Karpas-422 (cell line): Measurements from ENCODE around the gene MAD1L1. TPM values are rescaled to one million over a fixed set of nuclear protein-coding genes. Genes with fewer than 3 reads are reported as not detected.

Source experiments
- DNase-seq: peaks from one replicate; pipeline ENCODE4 v3.0.0-alpha.2; 2015
- H2AFZ ChIP-seq: fragments of 200-600 bp; sonication (generic); 2 replicates; pipeline ENCODE4 v1.6.1; 2014; ENCODE audit warnings: antibody characterized with exemption, low read length, mixed read lengths
- H3K27ac ChIP-seq: fragments of 200-600 bp; sonication (generic); 2 replicates; pipeline ENCODE4 v1.5.1; 2014; ENCODE audit warnings: mild to moderate bottlenecking, low read length, moderate library complexity
- H3K27me3 ChIP-seq: fragments of 200-600 bp; sonication (generic); 2 replicates; pipeline ENCODE4 v1.6.1; 2014; ENCODE audit warnings: low read length, mixed read lengths
- H3K36me3 ChIP-seq: fragments of 200-600 bp; sonication (generic); 2 replicates; pipeline ENCODE4 v1.6.1; 2014; ENCODE audit warnings: low read length, mixed read lengths; ENCODE audit not compliant: insufficient read depth
- H3K4me1 ChIP-seq: fragments of 200-600 bp; sonication (generic); 2 replicates; pipeline ENCODE4 v1.6.1; 2014; ENCODE audit warnings: mild to moderate bottlenecking, low read length, mixed read lengths
- H3K4me2 ChIP-seq: fragments of 200-600 bp; sonication (generic); 2 replicates; pipeline ENCODE4 v1.6.1; 2014; ENCODE audit warnings: low read length, low read depth, mild to moderate bottlenecking; ENCODE audit not compliant: poor library complexity, severe bottlenecking
- H3K4me3 ChIP-seq: fragments of 200-600 bp; sonication (generic); 2 replicates; pipeline ENCODE4 v1.5.1; 2014; ENCODE audit warnings: mild to moderate bottlenecking, antibody characterized with exemption, low read length, mixed read lengths
- H3K79me2 ChIP-seq: fragments of 200-600 bp; sonication (generic); 2 replicates; pipeline ENCODE4 v1.6.1; 2014; ENCODE audit warnings: mild to moderate bottlenecking, low read length, mixed read lengths
- H3K9ac ChIP-seq: fragments of 200-600 bp; sonication (generic); 2 replicates; pipeline ENCODE4 v1.6.0; 2014; ENCODE audit warnings: low read length
- H3K9me2 ChIP-seq: fragments of 200-600 bp; sonication (generic), shearing (Covaris generic); replicated peaks from 2 replicates; pipeline ENCODE4 v1.6.0; 2014; ENCODE audit warnings: mild to moderate bottlenecking, low read length, moderate library complexity; ENCODE audit not compliant: insufficient read depth
- H3K9me3 ChIP-seq: fragments of 300-700, 200-600 bp; sonication (generic); 2 replicates; pipeline ENCODE4 v1.6.1; 2014; ENCODE audit warnings: low read length, mixed read lengths
- H4K20me1 ChIP-seq: fragments of 200-600 bp; sonication (generic); 2 replicates; pipeline ENCODE4 v1.6.1; 2014; ENCODE audit warnings: mild to moderate bottlenecking, antibody characterized with exemption, low read length, low read depth; ENCODE audit not compliant: insufficient read depth
- total RNA-seq: library from RNA; depleted of rRNA; stranded (reverse); fragments of >200 nt; shearing (Covaris generic); gene quantifications from 2 replicates; pipeline ENCODE4 v1.2.3, GENCODE V29; 2014; ENCODE audit warnings: low replicate concordance

MAD1L1 gene
- total RNA-seq, 1 experiment from 2014 or later: 38.6 TPM

GRCh38 chr7:2229467-2229866, 3.3 kb downstream of the MAD1L1 start:
- H3K4me1 ChIP-seq: peaks cover 20% of the 10 kb centered on the region
- no peaks in the 10 kb centered on the region for H3K9me3 ChIP-seq
- peaks cover 16% of the 10 kb centered on the region for H3K36me3 ChIP-seq
- H3K9ac ChIP-seq: no peak overlapping the region
- no peaks in the 10 kb centered on the region for H3K9me2 ChIP-seq
- H3K79me2 ChIP-seq: peaks cover 57% of the 10 kb centered on the region
- no peak for DNase-seq
- no peak overlapping the region for H2AFZ ChIP-seq
- no peak overlapping the region for H3K27ac ChIP-seq
- H3K27me3 ChIP-seq: no peaks in the 10 kb centered on the region
- H3K4me3 ChIP-seq: no peak overlapping the region
- peaks cover 9% of the 10 kb centered on the region for H4K20me1 ChIP-seq
- H3K4me2 ChIP-seq: no peak overlapping the region

- no peak for DNase-seq
- Histone ChIP-seq H3K9me2 (no peaks in the 10 kb centered on the region), H3K4me1 (peaks cover 19% of the 10 kb centered on the region), H3K79me2 (peaks cover 61% of the 10 kb centered on the region), H3K27me3 (no peaks in the 10 kb centered on the region), H3K9ac (no peak overlapping the region), H3K4me3 (no peak overlapping the region), H3K4me2 (no peak overlapping the region), H3K36me3 (peaks cover 16% of the 10 kb centered on the region), H2AFZ (no peak overlapping the region), H3K9me3 (no peaks in the 10 kb centered on the region), H3K27ac (no peak overlapping the region), H4K20me1 (peaks cover 9% of the 10 kb centered on the region)
Measured at GRCh38 chr7:2228921-2229320, 3.8 kb downstream of the MAD1L1 start.

GRCh38 chr7:2227699-2228098, 5.0 kb downstream of the MAD1L1 start:
- no peak for DNase-seq
- Histone ChIP-seq H3K27me3 (no peaks in the 10 kb centered on the region), H3K79me2 (peaks cover 61% of the 10 kb centered on the region)

GRCh38 chr7:2225830-2226229, 6.9 kb downstream of the MAD1L1 start:
- H4K20me1 ChIP-seq: no peaks in the 10 kb centered on the region
- H3K27ac ChIP-seq: no peak overlapping the region
- H3K27me3 ChIP-seq: no peaks in the 10 kb centered on the region
- H3K4me3 ChIP-seq: no peak overlapping the region
- peaks cover 46% of the 10 kb centered on the region for H3K79me2 ChIP-seq
- H3K9ac ChIP-seq: no peak overlapping the region
- no peak for DNase-seq
- H3K4me2 ChIP-seq: no peak overlapping the region
- H2AFZ ChIP-seq: no peak overlapping the region
- H3K36me3 ChIP-seq: peaks cover 16% of the 10 kb centered on the region
- H3K4me1 ChIP-seq: peaks cover 1% of the 10 kb centered on the region
- H3K9me2 ChIP-seq: no peaks in the 10 kb centered on the region
- H3K9me3 ChIP-seq: no peaks in the 10 kb centered on the region

More at GRCh38 chr7:2227699-2228098, 5.0 kb downstream of the MAD1L1 start:
- H3K4me1 ChIP-seq: peaks cover 12% of the 10 kb centered on the region
- no peak overlapping the region for H3K4me2 ChIP-seq
- H4K20me1 ChIP-seq: peaks cover 6% of the 10 kb centered on the region
- H3K9me3 ChIP-seq: no peaks in the 10 kb centered on the region
- no peak overlapping the region for H3K27ac ChIP-seq
- no peak overlapping the region for H3K4me3 ChIP-seq
- no peak overlapping the region for H2AFZ ChIP-seq
- no peak overlapping the region for H3K9ac ChIP-seq
- peaks cover 16% of the 10 kb centered on the region for H3K36me3 ChIP-seq
- no peaks in the 10 kb centered on the region for H3K9me2 ChIP-seq

- Histone ChIP-seq H3K4me3 (no peak overlapping the region), H3K79me2 (peaks cover 41% of the 10 kb centered on the region)
Measured at GRCh38 chr7:2225336-2225735, 7.4 kb downstream of the MAD1L1 start.

GRCh38 chr7:2224934-2225333, 7.8 kb downstream of the MAD1L1 start:
- Histone ChIP-seq H3K4me1 (no peaks in the 10 kb centered on the region), H3K9ac (no peak overlapping the region), H3K36me3 (peaks cover 16% of the 10 kb centered on the region), H3K4me2 (no peak overlapping the region), H3K9me2 (no peaks in the 10 kb centered on the region), H3K4me3 (no peak overlapping the region), H3K27me3 (no peaks in the 10 kb centered on the region), H3K79me2 (peaks cover 37% of the 10 kb centered on the region), H2AFZ (no peak overlapping the region), H3K27ac (no peak overlapping the region), H4K20me1 (no peaks in the 10 kb centered on the region), H3K9me3 (no peaks in the 10 kb centered on the region)
- no peak for DNase-seq

More at GRCh38 chr7:2225336-2225735, 7.4 kb downstream of the MAD1L1 start:
- Histone ChIP-seq H3K4me2 (no peak overlapping the region), H3K9me3 (no peaks in the 10 kb centered on the region), H3K9ac (no peak overlapping the region), H3K4me1 (no peaks in the 10 kb centered on the region), H3K27me3 (no peaks in the 10 kb centered on the region), H2AFZ (no peak overlapping the region), H3K27ac (no peak overlapping the region), H3K9me2 (no peaks in the 10 kb centered on the region), H4K20me1 (no peaks in the 10 kb centered on the region), H3K36me3 (peaks cover 16% of the 10 kb centered on the region)
- no peak for DNase-seq

GRCh38 chr7:2224491-2224928, 8.2 kb downstream of the MAD1L1 start:
- H3K4me1 ChIP-seq: no peaks in the 10 kb centered on the region
- H3K36me3 ChIP-seq: peaks cover 16% of the 10 kb centered on the region
- no peak overlapping the region for H3K9ac ChIP-seq
- H3K79me2 ChIP-seq: peaks cover 33% of the 10 kb centered on the region
- DNase-seq: no peak
- no peak overlapping the region for H3K4me3 ChIP-seq
- H3K4me2 ChIP-seq: no peak overlapping the region
- no peak overlapping the region for H3K27ac ChIP-seq
- no peaks in the 10 kb centered on the region for H3K27me3 ChIP-seq
- no peaks in the 10 kb centered on the region for H3K9me3 ChIP-seq
- H4K20me1 ChIP-seq: no peaks in the 10 kb centered on the region
- no peaks in the 10 kb centered on the region for H3K9me2 ChIP-seq
- no peak overlapping the region for H2AFZ ChIP-seq

- Histone ChIP-seq H3K9ac (no peak overlapping the region), H3K4me3 (no peak overlapping the region), H3K27me3 (no peaks in the 10 kb centered on the region), H4K20me1 (no peaks in the 10 kb centered on the region), H3K4me2 (no peak overlapping the region), H3K79me2 (peaks cover 25% of the 10 kb centered on the region), H3K36me3 (peaks cover 16% of the 10 kb centered on the region), H3K9me2 (no peaks in the 10 kb centered on the region), H3K4me1 (no peaks in the 10 kb centered on the region), H3K9me3 (no peaks in the 10 kb centered on the region), H2AFZ (no peak overlapping the region), H3K27ac (no peak overlapping the region)
- no peak for DNase-seq
Measured at GRCh38 chr7:2223321-2223720, 9.4 kb downstream of the MAD1L1 start.

GRCh38 chr7:2222516-2222915, 10.2 kb downstream of the MAD1L1 start:
- Histone ChIP-seq H3K27me3 (no peaks in the 10 kb centered on the region), H3K4me1 (no peaks in the 10 kb centered on the region), H3K4me2 (no peak overlapping the region), H2AFZ (no peak overlapping the region), H3K36me3 (peaks cover 16% of the 10 kb centered on the region), H3K4me3 (no peak overlapping the region), H3K27ac (no peak overlapping the region), H3K9ac (no peak overlapping the region), H3K9me2 (no peaks in the 10 kb centered on the region), H4K20me1 (no peaks in the 10 kb centered on the region), H3K9me3 (no peaks in the 10 kb centered on the region), H3K79me2 (peaks cover 21% of the 10 kb centered on the region)
- no peak for DNase-seq
